K562 (cell line): Measurements from ENCODE around the gene C17orf113. TPM values are rescaled to one million over a fixed set of nuclear protein-coding genes. Genes with fewer than 3 reads are reported as not detected.
A peak's percentile ranks its signal among the peaks of the same experiment; 100 is the strongest.

ENCODE experiments used
- AFF4 ChIP-seq: sonication (generic); formaldehyde crosslinking; IDR thresholded peaks from 2 replicates; pipeline ENCODE4 v1.8.0; 2023; ENCODE audit warnings: mild to moderate bottlenecking, missing genetic modification reagents
- CEBPG ChIP-seq, 3 experiments: fragments of 200-800 bp in 1 of 3; sonication (Bioruptor generic) in 1 of 3; sonication (generic) in 1 of 3; formaldehyde crosslinking in 1 of 3; IDR thresholded peaks in 2 of 3; conservative IDR thresholded peaks in 1 of 3; 2 replicates each; pipeline versions ENCODE4 v1.6.1 to v1.8.0; 2016 to 2022; ENCODE audit warnings: missing compliant biosample characterization in 2 of 3, missing genetic modification characterization in 2 of 3, mild to moderate bottlenecking in 1 of 3, missing genetic modification reagents in 1 of 3
- CLOCK ChIP-seq: fragments of 250-450 bp; sonication (Bioruptor Pico); IDR thresholded peaks from 2 replicates; pipeline ENCODE4 v1.4.0; 2020; ENCODE audit warnings: mild to moderate bottlenecking, moderate library complexity, borderline replicate concordance
- CREB3L1 ChIP-seq: fragments of 450-650 bp; IDR thresholded peaks from 2 replicates; pipeline ENCODE4 v1.6.1; 2014; ENCODE audit warnings: low read depth, mild to moderate bottlenecking, moderate library complexity, borderline replicate concordance
- EHMT2 ChIP-seq: fragments of 450-650 bp; IDR thresholded peaks from 2 replicates; pipeline ENCODE4 v1.6.1; 2018; ENCODE audit warnings: antibody characterized with exemption
- KAT2B ChIP-seq: IDR thresholded peaks from one replicate; pipeline ENCODE4 v1.6.1; 2012; ENCODE audit warnings: low read depth, mild to moderate bottlenecking, control low read depth, inconsistent platforms, low read length, moderate library complexity
- NFXL1 ChIP-seq: fragments of 450-650 bp; formaldehyde crosslinking; IDR thresholded peaks from 2 replicates; pipeline ENCODE4 v1.4.0; 2021; ENCODE audit warnings: mild to moderate bottlenecking
- PHF8 ChIP-seq: fragments of 200-600 bp; sonication (generic); IDR thresholded peaks from 2 replicates; pipeline ENCODE4 v1.6.1; 2012; ENCODE audit warnings: mixed run types, mild to moderate bottlenecking, inconsistent platforms, low read length, moderate library complexity, borderline replicate concordance
- POLR2A ChIP-seq: fragments of 450-650 bp; conservative IDR thresholded peaks from 2 replicates; pipeline ENCODE4 v1.6.1; 2016
- PRMT5 ChIP-seq: sonication (generic); formaldehyde crosslinking; IDR thresholded peaks from 2 replicates; pipeline ENCODE4 v1.5.0; 2020; ENCODE audit warnings: missing genetic modification reagents
- TRIM25 ChIP-seq: fragments of 450-650 bp; IDR thresholded peaks from 2 replicates; pipeline ENCODE4 v1.7.0; 2016; ENCODE audit warnings: borderline replicate concordance
- ZBTB12 ChIP-seq: fragments of 250-450 bp; sonication (Bioruptor Pico); IDR thresholded peaks from 2 replicates; pipeline ENCODE4 v1.4.0; 2020
- ZBTB17 ChIP-seq: fragments of 450-650 bp; formaldehyde crosslinking; IDR thresholded peaks from 2 replicates; pipeline ENCODE4 v1.4.0; 2020; ENCODE audit warnings: mild to moderate bottlenecking
- ZNF311 ChIP-seq: fragments of 250-450 bp; sonication (Bioruptor Pico); IDR thresholded peaks from 2 replicates; pipeline ENCODE4 v1.4.0; 2020; ENCODE audit warnings: mild to moderate bottlenecking, moderate library complexity
- polyA plus RNA-seq, 8 experiments: library from polyadenylated mRNA; depleted of rRNA in 4 of 8; stranded (reverse) in 5 of 8; unstranded in 3 of 8; fragments of >200 nt; fragmentation: Nextera tagmentation in 2 of 8; fragmentation: Illumina TruSeq in 1 of 8; extraction: Ambion mirVana in 2 of 8; extraction: Trizol in 1 of 8; gene quantifications; 2 replicates each; pipeline versions ENCODE4 v1.2.1 to v1.2.3, GENCODE V29; 2011 to 2014; ENCODE audit warnings: inconsistent platforms in 1 of 8, missing spikeins in 1 of 8
- total RNA-seq, 7 experiments: library from RNA; depleted of rRNA in 6 of 7; stranded (reverse); fragments of >200 nt in 6 of 7; fragmentation: Illumina TruSeq in 2 of 7; extraction: Trizol in 2 of 7; gene quantifications; 2 replicates each; pipeline versions ENCODE4 v1.2.1 to v1.2.3, GENCODE V29; 2011 to 2021; ENCODE audit warnings: low replicate concordance in 1 of 7

C17orf113 gene
- total and polyA plus RNA-seq, 9 of the 15 experiments (the other 6 are each of a cell fraction or from before 2014, with no cell fraction given): 0.10 to 1.2 (median 0.31) TPM

GRCh38 chr17:42023524-42024349 is 26.7 kb downstream of the C17orf113 start (continued):
- TF ChIP-seq AFF4 (no peak), PRMT5 (no peak), PHF8 (peak; percentile 19; the same call in 1 of the 2 replicates), TRIM25 (no peak), ZNF311 (CRISPR knock-in tag) (peak; percentile 87), ZBTB17 (CRISPR knock-in tag) (peak; percentile 68; the same call in 1 of the 2 replicates), NFXL1 (CRISPR knock-in tag) (0 out of 2 replicates have a peak, but pooled peaks have one; percentile 8), ZBTB12 (CRISPR knock-in tag) (peak; percentile 30; the same call in 1 of the 2 replicates), POLR2A (0 out of 2 replicates have a peak, but pooled peaks have one; percentile 25), KAT2B (no peak), CREB3L1 (peak; percentile 36; the same call in 1 of the 2 replicates), EHMT2 (no peak; the same call in 1 of the 2 replicates), CEBPG (CRISPR knock-in tag; IDR thresholded peaks at IDR 0.05) (peak; percentile 99), CEBPG (tag; conservative IDR thresholded peaks at IDR 0.05 in 1 of 2, IDR thresholded peaks at IDR 0.05 in 1 of 2) (peak; percentile 97 to 99), CLOCK (CRISPR knock-in tag) (no peak)
